Measurements from ENCODE around the gene PLCG2. TPM values are rescaled to one million over a fixed set of nuclear protein-coding genes. Genes with fewer than 3 reads are reported as not detected.

The PLCG2 gene
- total and polyA plus RNA-seq, 12 donors: 2.4 to 18.2 (median 6.2) TPM

DNA sequence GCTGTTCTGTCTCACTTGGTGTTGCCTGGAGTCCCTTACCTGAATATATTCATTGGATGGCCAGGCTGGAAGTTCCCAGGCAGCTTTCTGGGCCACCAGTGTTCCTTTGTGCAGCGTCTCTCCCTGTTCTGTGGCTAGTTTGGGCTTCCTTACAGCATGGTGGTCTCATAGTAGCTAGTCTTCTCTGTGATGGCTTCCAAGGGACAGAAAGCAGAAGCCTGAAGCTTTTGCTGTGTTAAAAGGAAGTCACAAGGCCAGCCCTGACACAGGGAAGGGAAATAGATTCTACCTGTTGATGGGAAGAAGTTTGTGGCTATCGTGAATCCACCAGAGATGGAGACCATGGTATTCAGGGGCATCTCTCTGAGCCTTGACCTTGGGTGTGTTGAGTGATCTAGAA is 34.6 kb downstream of the PLCG2 start:
- Histone ChIP-seq H3K27me3 (peaks cover 0 to 5% (median 0%) of the 10 kb centered on the region in 7 donors), H3K4me1 (peaks cover 0 to 34% (median 0%) of the 10 kb centered on the region in 9 donors), H3K9me3 (peaks cover 0 to 10% (median 0%) of the 10 kb centered on the region in 11 donors), H3K36me3 (no peaks in the 10 kb centered on the region), H3K27ac (peak overlapping the region in 1 of 10 donors; percentile 43), H3K4me3 (no peak overlapping the region)
- TF ChIP-seq, protein P1, sequence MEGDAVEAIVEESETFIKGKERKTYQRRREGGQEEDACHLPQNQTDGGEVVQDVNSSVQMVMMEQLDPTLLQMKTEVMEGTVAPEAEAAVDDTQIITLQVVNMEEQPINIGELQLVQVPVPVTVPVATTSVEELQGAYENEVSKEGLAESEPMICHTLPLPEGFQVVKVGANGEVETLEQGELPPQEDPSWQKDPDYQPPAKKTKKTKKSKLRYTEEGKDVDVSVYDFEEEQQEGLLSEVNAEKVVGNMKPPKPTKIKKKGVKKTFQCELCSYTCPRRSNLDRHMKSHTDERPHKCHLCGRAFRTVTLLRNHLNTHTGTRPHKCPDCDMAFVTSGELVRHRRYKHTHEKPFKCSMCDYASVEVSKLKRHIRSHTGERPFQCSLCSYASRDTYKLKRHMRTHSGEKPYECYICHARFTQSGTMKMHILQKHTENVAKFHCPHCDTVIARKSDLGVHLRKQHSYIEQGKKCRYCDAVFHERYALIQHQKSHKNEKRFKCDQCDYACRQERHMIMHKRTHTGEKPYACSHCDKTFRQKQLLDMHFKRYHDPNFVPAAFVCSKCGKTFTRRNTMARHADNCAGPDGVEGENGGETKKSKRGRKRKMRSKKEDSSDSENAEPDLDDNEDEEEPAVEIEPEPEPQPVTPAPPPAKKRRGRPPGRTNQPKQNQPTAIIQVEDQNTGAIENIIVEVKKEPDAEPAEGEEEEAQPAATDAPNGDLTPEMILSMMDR (IDR thresholded peaks at IDR 0.05): no peak
- ATAC-seq (no peak), DNase-seq (no peak)
- intact Hi-C loops (cut with DNase I): no loop called here
- WGBS, 2 donors: 77 to 91% methylated on average over 2 of the region's 2 CpGs

DNA sequence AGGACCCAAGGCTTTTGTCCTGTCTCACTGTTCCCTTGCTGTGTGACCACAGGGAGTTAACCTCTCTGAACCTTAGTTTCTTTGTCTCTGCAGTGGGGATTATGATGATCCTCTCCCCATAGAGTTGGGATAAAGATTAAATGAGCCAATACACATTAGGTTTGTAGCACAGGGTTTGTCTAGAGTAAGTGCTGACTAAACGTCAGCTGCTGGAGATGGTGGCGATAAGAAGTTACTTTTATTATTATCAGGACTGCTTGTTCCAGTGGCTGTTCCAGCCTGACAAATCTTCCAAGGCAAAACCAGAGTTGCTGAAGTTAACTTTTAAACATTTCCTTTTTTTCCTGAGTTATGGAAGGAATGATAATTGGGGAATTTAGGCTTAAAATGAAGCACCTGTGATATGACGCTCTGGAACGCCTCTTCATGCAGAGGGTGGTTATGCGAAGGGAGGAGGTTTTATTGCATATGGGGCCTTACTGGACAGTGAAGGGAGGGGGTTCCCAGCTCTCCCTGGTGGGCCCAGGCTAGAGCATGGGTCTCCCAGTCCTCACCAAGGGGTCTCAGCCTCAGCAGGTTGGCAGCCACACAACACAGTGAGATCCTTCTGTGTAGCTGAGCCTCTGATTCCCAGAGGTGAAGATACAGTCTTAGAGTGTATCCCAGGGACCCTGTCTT is 35.8 kb downstream of the PLCG2 start:
- Histone ChIP-seq H3K4me1 (peaks cover 0 to 26% (median 0%) of the 10 kb centered on the region in 9 donors), H3K9me3 (peaks cover 0 to 10% (median 0%) of the 10 kb centered on the region in 11 donors), H3K27me3 (peaks cover 0 to 5% (median 0%) of the 10 kb centered on the region in 7 donors), H3K4me3 (no peak overlapping the region), H3K27ac (no peak overlapping the region), H3K36me3 (no peaks in the 10 kb centered on the region)
- TF ChIP-seq, protein P1 (IDR thresholded peaks at IDR 0.05): no peak
- intact Hi-C loops (cut with DNase I): no loop called here
- WGBS, 2 donors: 63 to 67% methylated on average over 5 of the region's 5 CpGs
- ATAC-seq (no peak), DNase-seq (no peak)

DNA sequence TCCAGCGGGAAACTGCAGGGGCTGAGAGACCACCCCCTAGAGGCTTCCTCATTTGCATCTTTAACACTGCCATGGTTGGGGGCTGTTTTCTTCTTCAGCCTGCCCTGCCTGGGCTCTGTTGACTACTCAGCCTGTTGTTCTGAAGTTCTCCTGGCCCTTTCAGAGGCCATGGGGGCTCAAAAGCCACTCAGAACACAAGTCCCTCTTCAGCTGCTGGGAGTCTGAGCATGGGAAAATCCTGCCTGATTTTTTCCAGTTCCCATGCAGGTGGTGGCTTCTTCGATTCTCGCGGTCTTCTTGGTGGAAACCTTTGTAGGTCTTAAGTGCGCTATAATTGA is 36.3 kb downstream of the PLCG2 start:
- Histone ChIP-seq H3K4me3 (no peak overlapping the region), H3K27me3 (peaks cover 0 to 5% (median 0%) of the 10 kb centered on the region in 7 donors), H3K9me3 (peaks cover 0 to 10% (median 0%) of the 10 kb centered on the region in 11 donors), H3K27ac (no peak overlapping the region), H3K36me3 (no peaks in the 10 kb centered on the region), H3K4me1 (peaks cover 0 to 26% (median 0%) of the 10 kb centered on the region in 9 donors)
- TF ChIP-seq, protein P1 (IDR thresholded peaks at IDR 0.05): no peak
- intact Hi-C loops (cut with DNase I): no loop called here
- ATAC-seq (no peak), DNase-seq (no peak)
- 76 to 79% methylated on average over 5 of the region's 5 CpGs for WGBS, 2 donors

DNA sequence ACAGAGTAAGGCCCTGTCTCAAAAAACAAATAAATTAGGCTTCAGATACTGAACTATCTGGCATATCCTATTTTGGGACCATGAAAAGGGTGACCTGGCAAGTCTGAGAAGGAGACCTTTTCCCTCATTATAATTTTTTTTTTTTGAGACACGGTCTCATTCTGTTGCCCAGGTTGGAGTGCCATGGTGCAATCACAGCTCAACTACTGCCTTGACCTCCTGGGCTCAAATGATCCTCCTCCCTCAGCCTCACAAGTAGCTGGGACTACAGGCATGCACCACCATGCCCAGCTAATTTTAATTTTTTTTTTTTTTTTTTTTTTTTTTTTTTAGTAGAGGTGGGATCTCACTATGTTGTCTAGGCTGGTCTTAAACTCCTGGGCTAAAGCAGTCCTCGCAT is 37.3 kb downstream of the PLCG2 start:
- intact Hi-C loops (cut with DNase I): no loop called here
- Histone ChIP-seq H3K9me3 (peaks cover 0 to 10% (median 0%) of the 10 kb centered on the region in 11 donors), H3K27me3 (peaks cover 0 to 10% (median 0%) of the 10 kb centered on the region in 7 donors), H3K4me3 (no peak overlapping the region), H3K4me1 (peaks cover 0 to 33% (median 0%) of the 10 kb centered on the region in 9 donors), H3K36me3 (no peaks in the 10 kb centered on the region), H3K27ac (no peak overlapping the region)
- DNase-seq (no peak), ATAC-seq (no peak)
- TF ChIP-seq, protein P1 (IDR thresholded peaks at IDR 0.05): no peak
- 91 to 98% methylated on average over 2 of the region's 2 CpGs for WGBS, 2 donors

Measured in heart right ventricle (tissue), 16 donors.